Keratinocyte (primary cell): ENCODE measurements around the gene FMN1.

Source experiments
- CTCF ChIP-seq, 3 experiments: IDR thresholded peaks in 1 of 3; conservative IDR thresholded peaks in 1 of 3; optimal IDR thresholded peaks in 1 of 3; 2 replicates in 2 of 3; 3 replicates in 1 of 3; pipeline versions ENCODE3 to v1.5.1; 2011; ENCODE audit warnings: low read length in 3 of 3, mild to moderate bottlenecking in 3 of 3, moderate library complexity in 2 of 3, control low read depth in 1 of 3, inconsistent platforms in 1 of 3; ENCODE audit not compliant: insufficient read depth in 2 of 3; ENCODE audit errors: extremely low read depth in 1 of 3
- EZH2 ChIP-seq: IDR thresholded peaks from one replicate; pipeline ENCODE4 v1.6.1; 2012; ENCODE audit warnings: inconsistent platforms, mild to moderate bottlenecking, low read length, moderate library complexity

GRCh38 chr15:33211176-33211808 is 16.8 kb upstream of the FMN1 start:
- no peak for TF ChIP-seq CTCF (optimal IDR thresholded peaks at IDR 0.05 in 1 of 3, IDR thresholded peaks at IDR 0.05 in 1 of 3, conservative IDR thresholded peaks at IDR 0.05 in 1 of 3; ENCODE audit: extremely low read depth in 1 of 3, insufficient read depth in 2 of 3, low read length in 3 of 3)
- TF ChIP-seq EZH2 = no peak
